Upper lobe of right lung (tissue), 1 donor: ENCODE measurements around the gene TBC1D2B. TPM values are rescaled to one million over a fixed set of nuclear protein-coding genes. Genes with fewer than 3 reads are reported as not detected.

ENCODE experiments used
- ATAC-seq: fragments of 200-7000 bp; cut with Tn5 transposase; one replicate; pipeline ENCODE4 v1.9.1; 2020; ENCODE audit warnings: mild to moderate bottlenecking, moderate library complexity
- DNase-seq: peaks from one replicate; pipeline ENCODE4 v3.0.0-alpha.2; 2020
- H3K27ac ChIP-seq: fragments of 200-600 bp; one replicate; pipeline ENCODE4 v1.8.0; 2022
- H3K27me3 ChIP-seq: fragments of 200-600 bp; one replicate; pipeline ENCODE4 v1.8.0; 2022; ENCODE audit warnings: mild to moderate bottlenecking
- H3K36me3 ChIP-seq: fragments of 200-600 bp; one replicate; pipeline ENCODE4 v1.8.0; 2022
- H3K4me1 ChIP-seq: fragments of 200-600 bp; one replicate; pipeline ENCODE4 v1.8.0; 2022
- H3K4me3 ChIP-seq: fragments of 200-600 bp; one replicate; pipeline ENCODE4 v1.8.0; 2022; ENCODE audit warnings: mild to moderate bottlenecking
- H3K9me3 ChIP-seq: fragments of 200-600 bp; one replicate; pipeline ENCODE4 v1.8.0; 2022
- intact Hi-C: fragments of 100-400 bp; cut with DNase I; formaldehyde crosslinking; loops from one replicate; pipeline ENCODE4 v1.11.0; 2022
- total RNA-seq: library from RNA; stranded (reverse); fragmentation: NEBNext Ultra II Directional; extraction: Animal tissue kit (Norgen Biotek cat#: 25700); gene quantifications from one replicate; pipeline ENCODE4 v1.2.1, GENCODE V29; 2021
- TF ChIP-seq, protein P1 (sequence below): fragments of 200-600 bp; IDR thresholded peaks from one replicate; pipeline ENCODE4 v1.8.0; 2022; ENCODE audit warnings: antibody characterized with exemption
- donor health status: DM: no; HTN: yes; CAD: no; lungs with severe emphysema.

The TBC1D2B gene
- total RNA-seq, 1 donor from 2014 or later = 88.7 TPM

GRCh38 chr15:78054966-78055365, 22.5 kb downstream of the TBC1D2B start:
- Histone ChIP-seq H3K27me3 (no peaks in the 10 kb centered on the region), H3K9me3 (no peaks in the 10 kb centered on the region), H3K36me3 (peaks cover 17% of the 10 kb centered on the region), H3K4me3 (no peak overlapping the region), H3K4me1 (peaks cover 92% of the 10 kb centered on the region), H3K27ac (peak overlapping the region; percentile 74)
- intact Hi-C loops = no loop called here
- no peak for DNase-seq
- TF ChIP-seq, protein P1, sequence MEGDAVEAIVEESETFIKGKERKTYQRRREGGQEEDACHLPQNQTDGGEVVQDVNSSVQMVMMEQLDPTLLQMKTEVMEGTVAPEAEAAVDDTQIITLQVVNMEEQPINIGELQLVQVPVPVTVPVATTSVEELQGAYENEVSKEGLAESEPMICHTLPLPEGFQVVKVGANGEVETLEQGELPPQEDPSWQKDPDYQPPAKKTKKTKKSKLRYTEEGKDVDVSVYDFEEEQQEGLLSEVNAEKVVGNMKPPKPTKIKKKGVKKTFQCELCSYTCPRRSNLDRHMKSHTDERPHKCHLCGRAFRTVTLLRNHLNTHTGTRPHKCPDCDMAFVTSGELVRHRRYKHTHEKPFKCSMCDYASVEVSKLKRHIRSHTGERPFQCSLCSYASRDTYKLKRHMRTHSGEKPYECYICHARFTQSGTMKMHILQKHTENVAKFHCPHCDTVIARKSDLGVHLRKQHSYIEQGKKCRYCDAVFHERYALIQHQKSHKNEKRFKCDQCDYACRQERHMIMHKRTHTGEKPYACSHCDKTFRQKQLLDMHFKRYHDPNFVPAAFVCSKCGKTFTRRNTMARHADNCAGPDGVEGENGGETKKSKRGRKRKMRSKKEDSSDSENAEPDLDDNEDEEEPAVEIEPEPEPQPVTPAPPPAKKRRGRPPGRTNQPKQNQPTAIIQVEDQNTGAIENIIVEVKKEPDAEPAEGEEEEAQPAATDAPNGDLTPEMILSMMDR = no peak
- ATAC-seq = no peak

DNA sequence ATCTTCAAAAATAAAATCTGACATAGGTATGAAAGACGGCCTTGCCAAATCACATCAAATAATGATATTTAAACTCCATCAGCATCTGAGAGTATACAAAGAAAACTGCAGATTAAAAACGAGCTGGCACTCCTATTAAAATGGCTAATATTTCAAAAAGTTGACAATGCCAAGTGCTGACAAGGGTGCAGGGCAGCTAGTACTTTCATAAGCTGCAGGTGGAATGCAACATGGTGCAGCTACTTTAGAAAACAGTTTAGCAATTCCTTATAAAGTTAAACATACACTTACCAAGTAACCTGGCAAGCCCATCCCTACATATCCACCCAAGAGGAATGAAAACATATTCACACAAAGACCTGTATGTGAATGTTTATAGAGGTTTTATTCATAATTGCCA, 23.0 kb downstream of the TBC1D2B start:
- H3K36me3 ChIP-seq = peaks cover 17% of the 10 kb centered on the region
- TF ChIP-seq, protein P1 = no peak
- intact Hi-C loops = no loop called here
- H3K4me3 ChIP-seq = no peak overlapping the region
- H3K9me3 ChIP-seq = no peaks in the 10 kb centered on the region
- ATAC-seq (no peak), DNase-seq (no peak)
- H3K27me3 ChIP-seq = no peaks in the 10 kb centered on the region
- H3K27ac ChIP-seq = no peak overlapping the region
- peaks cover 92% of the 10 kb centered on the region for H3K4me1 ChIP-seq

- intact Hi-C loops = no loop called here
- H3K4me3 ChIP-seq = no peak overlapping the region
- H3K9me3 ChIP-seq = no peaks in the 10 kb centered on the region
- DNase-seq = no peak
- peak overlapping the region; percentile 45 for H3K27ac ChIP-seq
- H3K36me3 ChIP-seq = peaks cover 17% of the 10 kb centered on the region
- peaks cover 92% of the 10 kb centered on the region for H3K4me1 ChIP-seq
- ATAC-seq = no peak
- TF ChIP-seq, protein P1 = no peak
- no peaks in the 10 kb centered on the region for H3K27me3 ChIP-seq
Measured at GRCh38 chr15:78052545-78052944, 25.0 kb downstream of the TBC1D2B start.

DNA sequence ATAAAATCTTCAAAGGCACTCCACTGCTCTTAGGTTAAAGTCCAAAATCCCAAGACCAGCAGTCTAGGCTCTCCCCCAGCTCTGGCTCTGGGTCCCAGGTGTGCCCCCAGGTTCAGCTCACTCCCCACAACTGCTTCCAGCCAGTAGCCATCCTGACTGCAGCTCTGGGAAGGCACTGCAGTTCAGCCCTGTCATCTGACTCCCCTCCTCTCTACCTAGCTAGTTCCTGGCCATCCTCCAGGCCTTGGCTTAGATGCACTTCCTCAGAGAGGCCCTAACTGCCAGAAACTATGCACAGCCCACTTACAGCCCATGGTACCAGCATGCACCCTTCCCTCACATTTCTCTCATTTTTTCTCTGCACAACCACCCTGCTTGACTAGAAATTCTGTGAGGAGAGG, 25.5 kb downstream of the TBC1D2B start:
- DNase-seq (no peak), ATAC-seq (peak; percentile 37)
- Histone ChIP-seq H3K27ac (peak overlapping the region; percentile 45), H3K9me3 (no peaks in the 10 kb centered on the region), H3K36me3 (peaks cover 17% of the 10 kb centered on the region), H3K4me1 (peaks cover 92% of the 10 kb centered on the region), H3K27me3 (no peaks in the 10 kb centered on the region), H3K4me3 (no peak overlapping the region)
- TF ChIP-seq, protein P1 = no peak
- intact Hi-C loops = no loop called here

DNA sequence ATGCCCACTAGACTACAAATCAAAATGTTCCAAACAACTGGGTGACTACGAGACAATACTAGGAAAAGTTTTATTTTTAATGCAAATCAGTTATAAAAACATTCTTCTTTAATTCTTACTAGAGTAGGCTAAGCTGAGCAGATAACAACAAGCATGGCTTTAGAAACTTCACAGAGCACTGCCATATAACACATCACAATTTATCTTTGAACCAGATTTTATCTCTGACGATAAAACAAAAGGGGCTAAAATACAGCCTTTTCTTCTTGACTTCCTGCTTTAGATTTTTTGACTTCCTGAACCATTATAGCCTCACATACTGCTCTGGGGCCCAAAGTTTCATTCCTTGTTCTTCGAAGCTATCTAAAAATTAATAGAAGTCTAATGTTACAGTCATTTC, 25.9 kb downstream of the TBC1D2B start:
- Histone ChIP-seq H3K4me1 (peaks cover 92% of the 10 kb centered on the region), H3K36me3 (peaks cover 17% of the 10 kb centered on the region), H3K4me3 (no peak overlapping the region), H3K9me3 (no peaks in the 10 kb centered on the region), H3K27me3 (no peaks in the 10 kb centered on the region), H3K27ac (peak overlapping the region; percentile 45)
- DNase-seq (no peak), ATAC-seq (no peak)
- intact Hi-C loops = no loop called here
- TF ChIP-seq, protein P1 = no peak

GRCh38 chr15:78050826-78051225, 26.7 kb downstream of the TBC1D2B start:
- DNase-seq (no peak), ATAC-seq (no peak)
- Histone ChIP-seq H3K36me3 (peaks cover 17% of the 10 kb centered on the region), H3K27ac (peak overlapping the region; percentile 45), H3K4me1 (peaks cover 92% of the 10 kb centered on the region), H3K4me3 (no peak overlapping the region), H3K9me3 (no peaks in the 10 kb centered on the region), H3K27me3 (no peaks in the 10 kb centered on the region)
- TF ChIP-seq, protein P1 = no peak
- intact Hi-C loops = no loop called here
